Cardiac septum (tissue), 1 donor: ENCODE data around the gene CCDC197. TPM values are rescaled to one million over a fixed set of nuclear protein-coding genes. Genes with fewer than 3 reads are reported as not detected.
A peak's percentile ranks its signal among the peaks of the same experiment; 100 is the strongest.

ENCODE experiments used
- DNase-seq: peaks from one replicate; pipeline ENCODE4 v3.0.0-alpha.2; 2020; ENCODE audit warnings: low spot score
- intact Hi-C: fragments of 100-400 bp; cut with DNase I; formaldehyde crosslinking; loops from one replicate; pipeline ENCODE4 v1.14.0; 2022
- total RNA-seq: library from RNA; stranded (reverse); fragmentation: NEBNext Ultra II Directional; extraction: Animal tissue kit (Norgen Biotek cat#: 25700); gene quantifications from one replicate; pipeline ENCODE4 v1.2.1, GENCODE V29; 2021
- donor health status: DM: no; HTN: no; CAD: no.

Gene CCDC197
- total RNA-seq, 1 donor from 2014 or later, result 3.4 TPM

- DNase-seq, result no peak
- intact Hi-C loops, result no loop called here
Observed at GRCh38 chr14:94016446-94016976, 19.4 kb downstream of the CCDC197 start.

GRCh38 chr14:94018308-94018707, 21.2 kb downstream of the CCDC197 start:
- intact Hi-C loops, result no loop called here
- DNase-seq, result no peak

GRCh38 chr14:94019329-94019728, 22.2 kb downstream of the CCDC197 start:
- DNase-seq, result no peak
- intact Hi-C loops, result no loop called here

- intact Hi-C loops, result no loop called here
- no peak for DNase-seq
Observed at GRCh38 chr14:94020267-94020666, 23.2 kb downstream of the CCDC197 start.

GRCh38 chr14:94021001-94021400, 23.9 kb downstream of the CCDC197 start:
- DNase-seq, result no peak
- intact Hi-C loops, result no loop called here

- intact Hi-C loops, result no loop called here
- no peak for DNase-seq
Observed at GRCh38 chr14:94021416-94022157, 24.5 kb downstream of the CCDC197 start.

GRCh38 chr14:94022532-94023411, 25.7 kb downstream of the CCDC197 start:
- DNase-seq, result no peak
- intact Hi-C loops, result no loop called here

- DNase-seq, result no peak
Observed at GRCh38 chr14:94024549-94024948, 27.4 kb downstream of the CCDC197 start.

GRCh38 chr14:94025720-94026119, 28.6 kb downstream of the CCDC197 start:
- intact Hi-C loops, result no loop called here
- no peak for DNase-seq

More at GRCh38 chr14:94024549-94024948, 27.4 kb downstream of the CCDC197 start:
- intact Hi-C loops, result no loop called here

- DNase-seq, result peak; percentile 98
- intact Hi-C loops, result no loop called here
Observed at GRCh38 chr14:94026173-94026888, 29.2 kb downstream of the CCDC197 start, which contains the start of gene OTUB2. Gene OTUB2, plus strand, starts transcription at chr14:94026340. Its CDS starts 198 bp downstream, at chr14:94026538.

- DNase-seq, result no peak
- intact Hi-C loops, result no loop called here
Observed at GRCh38 chr14:94026889-94027469, 29.9 kb downstream of the CCDC197 start.

GRCh38 chr14:94027566-94028449, 30.7 kb downstream of the CCDC197 start:
- DNase-seq, result no peak
- intact Hi-C loops, result no loop called here

GRCh38 chr14:94028450-94028826, 31.3 kb downstream of the CCDC197 start:
- DNase-seq, result no peak
- intact Hi-C loops, result no loop called here

- intact Hi-C loops, result no loop called here
- DNase-seq, result no peak
Observed at GRCh38 chr14:94029265-94029664, 32.2 kb downstream of the CCDC197 start.

GRCh38 chr14:94029671-94030203, 32.6 kb downstream of the CCDC197 start:
- DNase-seq, result no peak
- intact Hi-C loops, result no loop called here

- DNase-seq, result no peak
- intact Hi-C loops, result no loop called here
Observed at GRCh38 chr14:94030571-94030970, 33.5 kb downstream of the CCDC197 start.

GRCh38 chr14:94031161-94031882, 34.2 kb downstream of the CCDC197 start:
- intact Hi-C loops, result no loop called here
- DNase-seq, result no peak

GRCh38 chr14:94031883-94032279, 34.8 kb downstream of the CCDC197 start:
- intact Hi-C loops, result no loop called here
- DNase-seq, result no peak
